Stomach (tissue), 9 donors: ENCODE results near the gene AR. TPM values are rescaled to one million over a fixed set of nuclear protein-coding genes. Genes with fewer than 3 reads are reported as not detected.

Experiments used
- DNase-seq, 2 donors: peaks; one replicate each; pipeline versions ENCODE4 v3.0.0 to v3.0.0-alpha.2; 2013 to 2019
- H3K27ac ChIP-seq, 5 donors: fragments of 200-600 bp in 4 of 5; sonication (generic) in 4 of 5; one replicate each; pipeline ENCODE4 v1.5.1; 2013 to 2019; ENCODE audit warnings: mild to moderate bottlenecking in 1 of 5, moderate library complexity in 1 of 5
- H3K27me3 ChIP-seq, 3 donors: fragments of 200-600 bp; sonication (generic); one replicate each; pipeline ENCODE4 v1.5.1; 2017 to 2019; ENCODE audit warnings: mixed run types in 1 of 3
- H3K36me3 ChIP-seq, 4 donors: fragments of 200-600 bp; sonication (generic); 1 replicate in 3 of 4; 2 replicates in 1 of 4; pipeline ENCODE4 v1.5.1; 2016 to 2019
- H3K4me1 ChIP-seq, 4 donors: fragments of 200-600 bp; sonication (generic); one replicate each; pipeline ENCODE4 v1.5.1; 2016 to 2019
- H3K4me3 ChIP-seq, 4 donors: fragments of 200-600 bp; sonication (generic) in 3 of 4; one replicate each; pipeline ENCODE4 v1.5.1; 2016 to 2019; ENCODE audit warnings: mild to moderate bottlenecking in 1 of 4
- H3K9me3 ChIP-seq, 4 donors: fragments of 200-600 bp; sonication (generic); one replicate each; pipeline ENCODE4 v1.5.1; 2016 to 2019
- EP300 ChIP-seq: sonication (generic); formaldehyde crosslinking; IDR thresholded peaks from one replicate; pipeline ENCODE4 v1.6.1; 2017; ENCODE audit warnings: antibody characterized with exemption
- POLR2A ChIP-seq, 4 donors: fragments of 450-650 bp; IDR thresholded peaks; one replicate each; pipeline ENCODE4 v1.6.1; 2016; ENCODE audit warnings: antibody characterized with exemption in 4 of 4, control low read depth in 2 of 4, mild to moderate bottlenecking in 1 of 4, moderate library complexity in 1 of 4
- POLR2AphosphoS5 ChIP-seq, 3 donors: sonication (generic); formaldehyde crosslinking; IDR thresholded peaks; one replicate each; pipeline ENCODE4 v1.6.1; 2016; ENCODE audit warnings: antibody characterized with exemption in 3 of 3
- WGBS, 5 donors: extraction: QIAGEN DNeasy Blood & Tissue Kit in 3 of 5; methylation state at CpG; one replicate each; pipeline versions ENCODE4 v1.1.5 to v1.1.7; 2013 to 2018; 5-methylcytosine and 5-hydroxymethylcytosine counted together
- intact Hi-C: fragments of 100-400 bp; cut with DNase I; formaldehyde crosslinking; loops from one replicate; pipeline ENCODE4 v1.15.1; 2023; ENCODE audit warnings: low total_unique reads
- polyA plus RNA-seq, 3 donors: library from polyadenylated mRNA; stranded (reverse); fragments of 200-250 nt; gene quantifications; one replicate each; pipeline ENCODE4 v1.2.3, GENCODE V29; 2013
- total RNA-seq, 5 donors: library from RNA; depleted of rRNA; stranded (reverse); fragments of >200 nt; gene quantifications; one replicate each; pipeline versions ENCODE4 v1.1.0 to v1.2.3, GENCODE V29; 2014 to 2016
- TF ChIP-seq, protein P1 (sequence below), 7 experiments: fragments of 450-650 bp in 4 of 7; fragments of 200-600 bp in 3 of 7; sonication (generic) in 3 of 7; IDR thresholded peaks; one replicate each; pipeline ENCODE4 v1.5.1; 2016 to 2019; ENCODE audit warnings: antibody characterized with exemption in 7 of 7, control low read depth in 2 of 7, mild to moderate bottlenecking in 1 of 7
- donor health status: healthy with polysubstance abuse.
- donor health status: Bipolar disorder and iron deficiency.
- donor health status: healthy.

Gene AR
- total and polyA plus RNA-seq, 8 donors, result 0.50 to 8.8 (median 1.4) TPM

- Histone ChIP-seq H3K27me3 (no peaks in the 10 kb centered on the region), H3K4me3 (no peak overlapping the region), H3K4me1 (no peaks in the 10 kb centered on the region), H3K9me3 (peaks cover 0 to 10% (median 3%) of the 10 kb centered on the region in 4 donors), H3K36me3 (no peaks in the 10 kb centered on the region), H3K27ac (no peak overlapping the region)
- DNase-seq, result no peak
- intact Hi-C loops, result no loop called here
- WGBS, 5 donors, result 38 to 46% (median 44%) methylated on average over 3 of the region's 3 CpGs
- TF ChIP-seq, protein P1, sequence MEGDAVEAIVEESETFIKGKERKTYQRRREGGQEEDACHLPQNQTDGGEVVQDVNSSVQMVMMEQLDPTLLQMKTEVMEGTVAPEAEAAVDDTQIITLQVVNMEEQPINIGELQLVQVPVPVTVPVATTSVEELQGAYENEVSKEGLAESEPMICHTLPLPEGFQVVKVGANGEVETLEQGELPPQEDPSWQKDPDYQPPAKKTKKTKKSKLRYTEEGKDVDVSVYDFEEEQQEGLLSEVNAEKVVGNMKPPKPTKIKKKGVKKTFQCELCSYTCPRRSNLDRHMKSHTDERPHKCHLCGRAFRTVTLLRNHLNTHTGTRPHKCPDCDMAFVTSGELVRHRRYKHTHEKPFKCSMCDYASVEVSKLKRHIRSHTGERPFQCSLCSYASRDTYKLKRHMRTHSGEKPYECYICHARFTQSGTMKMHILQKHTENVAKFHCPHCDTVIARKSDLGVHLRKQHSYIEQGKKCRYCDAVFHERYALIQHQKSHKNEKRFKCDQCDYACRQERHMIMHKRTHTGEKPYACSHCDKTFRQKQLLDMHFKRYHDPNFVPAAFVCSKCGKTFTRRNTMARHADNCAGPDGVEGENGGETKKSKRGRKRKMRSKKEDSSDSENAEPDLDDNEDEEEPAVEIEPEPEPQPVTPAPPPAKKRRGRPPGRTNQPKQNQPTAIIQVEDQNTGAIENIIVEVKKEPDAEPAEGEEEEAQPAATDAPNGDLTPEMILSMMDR (IDR thresholded peaks at IDR 0.05), result no peak
- TF ChIP-seq POLR2AphosphoS5 (IDR thresholded peaks at IDR 0.05), result no peak
- no peak for TF ChIP-seq EP300
- no peak for TF ChIP-seq POLR2A (IDR thresholded peaks at IDR 0.05)
Measured at GRCh38 chrX:67612231-67612630, 68.4 kb downstream of the AR start.

- no peak overlapping the region for H3K27ac ChIP-seq
- no peak for DNase-seq
- TF ChIP-seq POLR2A (IDR thresholded peaks at IDR 0.05) (no peak), POLR2AphosphoS5 (IDR thresholded peaks at IDR 0.05) (no peak), EP300 (no peak)
- TF ChIP-seq, protein P1 (IDR thresholded peaks at IDR 0.05), result no peak
- no peaks in the 10 kb centered on the region for H3K4me1 ChIP-seq
- intact Hi-C loops, result no loop called here
- H3K27me3 ChIP-seq, result no peaks in the 10 kb centered on the region
- no peak overlapping the region for H3K4me3 ChIP-seq
- H3K36me3 ChIP-seq, result no peaks in the 10 kb centered on the region
- H3K9me3 ChIP-seq, result peaks cover 0 to 10% (median 3%) of the 10 kb centered on the region in 4 donors
Measured at GRCh38 chrX:67613366-67613765, 69.5 kb downstream of the AR start.

DNA sequence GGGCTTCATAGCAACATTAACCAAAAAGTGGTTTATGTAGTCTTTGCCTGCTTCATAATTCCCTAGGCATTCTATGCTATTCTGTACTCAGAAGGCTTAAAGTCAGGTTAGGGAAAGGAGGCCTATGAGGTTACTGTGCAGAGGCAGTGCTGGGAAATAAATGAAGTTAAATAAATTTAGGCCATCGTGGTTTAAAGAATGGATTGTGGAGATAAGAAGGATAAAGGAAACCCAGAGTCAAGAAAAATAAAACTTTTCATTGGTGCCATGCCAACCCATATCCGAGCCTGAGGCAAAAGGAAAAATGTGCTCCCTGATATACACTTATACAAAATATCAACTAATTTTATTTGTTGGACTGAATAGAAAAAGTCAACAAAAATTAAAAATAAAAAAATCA, 70.2 kb downstream of the AR start:
- Histone ChIP-seq H3K4me1 (no peaks in the 10 kb centered on the region), H3K27ac (no peak overlapping the region), H3K9me3 (peaks cover 0 to 10% (median 3%) of the 10 kb centered on the region in 4 donors), H3K27me3 (no peaks in the 10 kb centered on the region), H3K4me3 (no peak overlapping the region), H3K36me3 (no peaks in the 10 kb centered on the region)
- 56 to 66% (median 59%) methylated on average over 2 of the region's 2 CpGs for WGBS, 5 donors
- intact Hi-C loops, result no loop called here
- no peak for DNase-seq
- no peak for TF ChIP-seq POLR2A (IDR thresholded peaks at IDR 0.05)
- no peak for TF ChIP-seq EP300
- TF ChIP-seq, protein P1 (IDR thresholded peaks at IDR 0.05), result no peak
- no peak for TF ChIP-seq POLR2AphosphoS5 (IDR thresholded peaks at IDR 0.05)

DNA sequence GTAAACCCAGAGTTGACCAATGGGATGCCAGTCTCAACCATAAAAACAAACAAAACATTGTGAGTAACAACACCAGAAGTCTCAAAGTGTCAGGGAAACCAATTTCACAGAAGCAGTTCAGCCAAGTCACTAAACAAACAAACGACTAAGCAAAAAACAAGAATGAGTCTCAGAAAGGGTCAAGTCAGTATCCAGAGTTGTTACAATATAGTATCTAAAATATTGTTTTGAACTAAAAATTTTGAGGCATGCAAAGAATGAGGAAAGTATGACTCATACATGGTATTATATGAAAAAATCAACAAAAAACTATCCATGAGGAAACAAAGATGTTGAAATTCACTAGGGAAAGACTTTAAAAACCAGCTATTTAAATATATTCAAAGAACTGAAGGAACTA, 70.6 kb downstream of the AR start:
- TF ChIP-seq, protein P1 (IDR thresholded peaks at IDR 0.05), result no peak
- TF ChIP-seq EP300 (no peak), POLR2AphosphoS5 (IDR thresholded peaks at IDR 0.05) (no peak), POLR2A (IDR thresholded peaks at IDR 0.05) (no peak)
- H3K4me3 ChIP-seq, result no peak overlapping the region
- H3K9me3 ChIP-seq, result peaks cover 0 to 10% (median 3%) of the 10 kb centered on the region in 4 donors
- no peak for DNase-seq
- H3K27me3 ChIP-seq, result no peaks in the 10 kb centered on the region
- H3K4me1 ChIP-seq, result no peaks in the 10 kb centered on the region
- WGBS, 5 donors, result 73 to 100% (median 81%) methylated on average over 1 of the region's 1 CpG
- intact Hi-C loops, result no loop called here
- H3K27ac ChIP-seq, result no peak overlapping the region
- H3K36me3 ChIP-seq, result no peaks in the 10 kb centered on the region
